ENCODE data around the gene GPC6.

GPC6 gene

DNA sequence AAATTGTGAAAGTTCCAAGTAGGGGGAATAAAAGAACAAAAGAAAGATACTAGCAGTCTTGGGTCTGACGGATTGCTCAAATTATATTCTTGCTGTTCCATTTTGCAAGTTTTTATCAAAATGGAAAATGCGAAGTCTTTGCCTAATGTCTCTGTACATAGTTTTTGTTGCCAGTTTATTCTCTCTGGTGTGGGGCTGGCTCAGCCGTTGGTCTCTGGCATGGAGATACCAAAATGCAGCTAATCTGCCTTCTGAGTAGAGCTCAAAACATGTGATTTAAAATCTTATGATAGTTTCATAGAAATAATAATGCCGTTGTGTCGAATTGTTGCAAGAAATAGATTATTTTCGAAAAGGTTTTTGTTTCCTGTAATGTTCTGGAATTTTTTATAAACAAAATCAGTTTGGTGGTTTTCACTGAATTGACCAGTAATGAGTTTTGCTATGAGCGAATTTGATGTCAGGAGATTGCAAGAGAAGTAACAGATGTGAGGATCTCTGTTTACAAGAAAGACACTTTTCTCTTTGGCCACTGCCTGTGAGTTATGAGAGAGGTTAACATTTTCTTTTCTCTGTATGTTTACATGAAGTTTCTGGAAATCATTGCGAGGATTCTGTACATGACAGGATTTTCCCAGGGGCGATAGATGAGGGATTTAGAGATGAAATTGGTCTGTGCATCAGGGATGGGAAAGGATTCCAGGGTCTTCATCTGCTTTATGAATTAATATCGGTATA, 1105.9 kb downstream of the GPC6 start:
- Histone ChIP-seq H3K4me2 (ENCODE audit: low read length) (no peak overlapping the region), H3K9ac (ENCODE audit: low read length) (no peak overlapping the region), H3K36me3 (ENCODE audit: control insufficient read depth in 1 of 2, insufficient read depth in 2 of 2, low read length in 2 of 2) (no peaks in the 10 kb centered on the region), H3K14ac (ENCODE audit: low read length) (no peak overlapping the region), H2BK5ac (ENCODE audit: low read depth, low read length, poor library complexity) (no peak overlapping the region), H3K18ac (ENCODE audit: low read length) (no peak overlapping the region), H3K9me3 (ENCODE audit: insufficient read depth, low read depth, low read length) (no peaks in the 10 kb centered on the region), H2AFZ (ENCODE audit: insufficient read depth, low read length, poor library complexity) (no peak overlapping the region), H3K4me1 (ENCODE audit: control insufficient read depth in 1 of 2, insufficient read depth in 2 of 2, low read length in 2 of 2) (peaks cover 8 to 13% of the 10 kb centered on the region in 2 experiments), H3K4ac (ENCODE audit: low read depth, low read length) (no peak overlapping the region), H3K4me3 (ENCODE audit: low read depth, low read length) (no peak overlapping the region), H3K27me3 (ENCODE audit: insufficient read depth, low read length) (no peaks in the 10 kb centered on the region), H3K79me1 (ENCODE audit: low read length) (peaks cover 11% of the 10 kb centered on the region), H4K12ac (ENCODE audit: low read depth, low read length) (no peak overlapping the region), H3K27ac (ENCODE audit: low read depth, low read length) (no peak overlapping the region), H4K91ac (ENCODE audit: low read depth, low read length) (no peak overlapping the region), H2AK5ac (ENCODE audit: low read length) (no peak overlapping the region), H4K8ac (ENCODE audit: low read depth, low read length) (no peak overlapping the region), H2BK120ac (ENCODE audit: insufficient read depth, low read length, poor library complexity) (no peak overlapping the region), H3K79me2 (ENCODE audit: control insufficient read depth, insufficient read depth, low read length, poor library complexity) (peaks cover 3% of the 10 kb centered on the region), H2BK12ac (ENCODE audit: low read length) (no peak overlapping the region), H3K23ac (ENCODE audit: low read length) (no peak overlapping the region)
- DNase-seq = no peak
- WGBS (ENCODE audit: extremely low coverage, insufficient coverage, insufficient read length) = 100% methylated on average over 1 of the region's 10 CpGs

DNA sequence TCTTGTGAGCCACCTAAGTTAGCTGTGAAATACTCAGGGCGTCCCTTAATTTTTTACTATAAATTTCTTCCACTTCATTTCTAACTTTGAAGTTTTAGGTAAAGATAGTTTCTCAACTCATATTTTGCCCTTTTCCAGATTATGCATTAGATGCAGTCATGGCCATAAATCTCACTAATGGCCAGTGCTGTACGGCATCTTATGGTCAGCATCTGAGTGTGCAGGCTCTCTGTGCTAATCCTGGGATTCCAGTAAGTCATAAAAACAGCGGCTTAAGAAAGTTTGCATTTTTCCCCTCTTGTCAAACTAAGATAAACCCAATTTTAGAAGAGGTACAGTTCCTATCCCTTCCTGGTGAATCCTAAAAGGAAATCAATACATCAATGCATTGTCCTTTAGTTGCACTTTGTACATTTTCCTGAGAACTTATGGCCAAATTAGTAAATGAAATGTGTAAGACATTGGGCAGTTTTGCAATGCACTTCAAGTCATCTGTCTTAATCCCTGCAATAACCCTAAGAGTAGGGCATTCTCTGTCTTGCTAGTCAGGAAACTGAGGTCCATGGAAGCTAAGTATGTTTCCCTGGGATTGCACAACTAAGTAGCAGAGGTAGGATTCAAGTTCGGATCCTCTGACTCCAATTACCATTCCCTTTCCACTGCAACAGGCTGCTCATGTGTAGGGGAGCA, 1106.7 kb downstream of the GPC6 start:
- Histone ChIP-seq H3K27ac (ENCODE audit: low read depth, low read length) (no peak overlapping the region), H3K36me3 (ENCODE audit: control insufficient read depth in 1 of 2, insufficient read depth in 2 of 2, low read length in 2 of 2) (no peaks in the 10 kb centered on the region), H2AK5ac (ENCODE audit: low read length) (no peak overlapping the region), H3K9me3 (ENCODE audit: insufficient read depth, low read depth, low read length) (no peaks in the 10 kb centered on the region), H3K27me3 (ENCODE audit: insufficient read depth, low read length) (no peaks in the 10 kb centered on the region), H2BK12ac (ENCODE audit: low read length) (no peak overlapping the region), H2BK120ac (ENCODE audit: insufficient read depth, low read length, poor library complexity) (no peak overlapping the region), H3K79me2 (ENCODE audit: control insufficient read depth, insufficient read depth, low read length, poor library complexity) (peaks cover 3% of the 10 kb centered on the region), H3K18ac (ENCODE audit: low read length) (no peak overlapping the region), H2BK5ac (ENCODE audit: low read depth, low read length, poor library complexity) (no peak overlapping the region), H3K79me1 (ENCODE audit: low read length) (peaks cover 4% of the 10 kb centered on the region), H3K4ac (ENCODE audit: low read depth, low read length) (no peak overlapping the region), H3K4me2 (ENCODE audit: low read length) (no peak overlapping the region), H2AFZ (ENCODE audit: insufficient read depth, low read length, poor library complexity) (no peak overlapping the region), H3K4me1 (ENCODE audit: control insufficient read depth in 1 of 2, insufficient read depth in 2 of 2, low read length in 2 of 2) (peaks cover 2 to 7% of the 10 kb centered on the region in 2 experiments), H3K9ac (ENCODE audit: low read length) (no peak overlapping the region), H3K14ac (ENCODE audit: low read length) (no peak overlapping the region), H3K23ac (ENCODE audit: low read length) (no peak overlapping the region), H3K4me3 (ENCODE audit: low read depth, low read length) (no peak overlapping the region), H4K91ac (ENCODE audit: low read depth, low read length) (no peak overlapping the region), H4K8ac (ENCODE audit: low read depth, low read length) (no peak overlapping the region), H4K12ac (ENCODE audit: low read depth, low read length) (no peak overlapping the region)
- WGBS (ENCODE audit: extremely low coverage, insufficient coverage, insufficient read length) = no CpG with 5 or more reads among the region's 4 CpGs
- no peak for DNase-seq

DNA sequence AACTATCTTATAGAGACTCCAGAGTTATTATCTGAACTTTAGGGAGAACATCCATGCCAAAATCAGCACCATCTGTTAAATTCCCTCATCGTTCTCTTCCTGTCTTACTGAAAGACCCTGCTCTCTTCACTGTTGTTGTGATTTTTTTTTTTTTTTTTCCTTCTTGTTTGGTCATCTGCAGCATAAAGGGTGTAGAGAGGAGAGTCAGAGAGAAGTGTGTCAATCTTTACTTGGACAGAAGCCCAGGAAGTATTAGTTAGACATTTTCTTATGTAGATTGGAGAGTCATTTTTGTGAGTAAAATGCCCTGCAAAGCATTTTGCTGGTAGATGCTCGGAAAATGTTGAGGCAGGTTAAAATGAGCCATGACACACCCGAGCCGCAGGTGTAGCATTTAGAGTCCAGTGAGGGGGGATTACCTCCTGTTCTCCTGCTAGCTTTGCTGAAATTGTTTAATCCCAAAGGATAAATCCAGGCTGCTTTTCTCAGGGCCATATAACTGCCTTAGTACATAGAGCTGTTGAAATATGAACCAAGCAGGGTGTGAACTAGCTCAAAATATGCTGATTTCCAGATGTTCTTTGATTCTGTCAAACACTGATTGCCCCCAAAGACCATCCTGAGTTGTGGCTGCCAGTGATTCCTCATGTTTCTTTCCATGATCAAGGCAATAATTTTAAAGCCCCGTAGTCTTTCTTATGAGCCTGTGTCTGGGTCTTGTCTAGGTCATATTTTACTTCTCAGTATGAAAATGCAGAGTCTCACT, 1109.3 kb downstream of the GPC6 start:
- no CpG with 5 or more reads among the region's 5 CpGs for WGBS (ENCODE audit: extremely low coverage, insufficient coverage, insufficient read length)
- Histone ChIP-seq H4K8ac (ENCODE audit: low read depth, low read length) (no peak overlapping the region), H3K36me3 (ENCODE audit: control insufficient read depth in 1 of 2, insufficient read depth in 2 of 2, low read length in 2 of 2) (no peaks in the 10 kb centered on the region), H2BK12ac (ENCODE audit: low read length) (no peak overlapping the region), H3K79me1 (ENCODE audit: low read length) (no peaks in the 10 kb centered on the region), H3K4me1 (ENCODE audit: control insufficient read depth in 1 of 2, insufficient read depth in 2 of 2, low read length in 2 of 2) (no peaks in the 10 kb centered on the region), H3K18ac (ENCODE audit: low read length) (no peak overlapping the region), H3K23ac (ENCODE audit: low read length) (no peak overlapping the region), H2AFZ (ENCODE audit: insufficient read depth, low read length, poor library complexity) (no peak overlapping the region), H3K4ac (ENCODE audit: low read depth, low read length) (no peak overlapping the region), H3K27me3 (ENCODE audit: insufficient read depth, low read length) (no peaks in the 10 kb centered on the region), H2BK5ac (ENCODE audit: low read depth, low read length, poor library complexity) (no peak overlapping the region), H3K4me2 (ENCODE audit: low read length) (no peak overlapping the region), H4K91ac (ENCODE audit: low read depth, low read length) (no peak overlapping the region), H2BK120ac (ENCODE audit: insufficient read depth, low read length, poor library complexity) (no peak overlapping the region), H4K12ac (ENCODE audit: low read depth, low read length) (no peak overlapping the region), H3K9me3 (ENCODE audit: insufficient read depth, low read depth, low read length) (no peaks in the 10 kb centered on the region), H3K79me2 (ENCODE audit: control insufficient read depth, insufficient read depth, low read length, poor library complexity) (no peaks in the 10 kb centered on the region), H3K27ac (ENCODE audit: low read depth, low read length) (no peak overlapping the region), H3K9ac (ENCODE audit: low read length) (no peak overlapping the region), H3K4me3 (ENCODE audit: low read depth, low read length) (no peak overlapping the region), H3K14ac (ENCODE audit: low read length) (no peak overlapping the region), H2AK5ac (ENCODE audit: low read length) (no peak overlapping the region)
- DNase-seq = no peak

DNA sequence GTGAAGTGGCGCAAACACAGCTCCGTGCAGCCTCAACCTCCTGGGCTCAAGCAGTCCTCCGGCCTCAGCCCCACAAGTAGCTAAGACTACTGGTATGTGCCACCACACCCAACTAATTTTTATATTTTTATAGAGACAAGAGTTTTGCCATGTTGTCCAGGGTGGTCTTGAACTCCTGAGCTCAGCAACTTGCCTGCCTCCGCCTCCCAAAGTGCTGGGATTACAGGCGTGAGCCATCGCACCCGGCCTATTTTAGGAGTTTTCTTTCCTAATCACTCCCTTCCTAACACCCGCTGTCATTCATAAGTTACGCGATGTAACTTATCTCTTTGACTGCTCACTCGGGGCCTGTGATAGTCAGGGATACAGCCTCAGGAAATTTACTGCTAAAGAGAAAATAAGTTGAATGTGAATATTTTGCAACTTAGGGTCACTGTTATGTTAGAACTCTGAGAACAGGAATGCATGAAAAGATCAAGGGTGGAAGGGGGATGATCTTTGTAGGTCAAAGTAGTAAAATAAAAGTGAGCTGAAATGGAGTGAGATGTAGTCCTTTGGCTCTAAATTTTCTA, 1112.6 kb downstream of the GPC6 start:
- Histone ChIP-seq H3K14ac (ENCODE audit: low read length) (no peak overlapping the region), H3K36me3 (ENCODE audit: control insufficient read depth in 1 of 2, insufficient read depth in 2 of 2, low read length in 2 of 2) (no peaks in the 10 kb centered on the region), H3K23ac (ENCODE audit: low read length) (no peak overlapping the region), H4K8ac (ENCODE audit: low read depth, low read length) (no peak overlapping the region), H3K9ac (ENCODE audit: low read length) (no peak overlapping the region), H3K4ac (ENCODE audit: low read depth, low read length) (no peak overlapping the region), H3K79me2 (ENCODE audit: control insufficient read depth, insufficient read depth, low read length, poor library complexity) (no peaks in the 10 kb centered on the region), H4K91ac (ENCODE audit: low read depth, low read length) (no peak overlapping the region), H2BK120ac (ENCODE audit: insufficient read depth, low read length, poor library complexity) (no peak overlapping the region), H3K9me3 (ENCODE audit: insufficient read depth, low read depth, low read length) (no peaks in the 10 kb centered on the region), H3K27ac (ENCODE audit: low read depth, low read length) (no peak overlapping the region), H3K27me3 (ENCODE audit: insufficient read depth, low read length) (no peaks in the 10 kb centered on the region), H2AK5ac (ENCODE audit: low read length) (no peak overlapping the region), H2AFZ (ENCODE audit: insufficient read depth, low read length, poor library complexity) (no peak overlapping the region), H3K79me1 (ENCODE audit: low read length) (peaks cover 2% of the 10 kb centered on the region), H3K4me2 (ENCODE audit: low read length) (no peak overlapping the region), H4K12ac (ENCODE audit: low read depth, low read length) (no peak overlapping the region), H3K4me3 (ENCODE audit: low read depth, low read length) (no peak overlapping the region), H3K4me1 (ENCODE audit: control insufficient read depth in 1 of 2, insufficient read depth in 2 of 2, low read length in 2 of 2) (no peaks in the 10 kb centered on the region), H3K18ac (ENCODE audit: low read length) (no peak overlapping the region), H2BK5ac (ENCODE audit: low read depth, low read length, poor library complexity) (no peak overlapping the region), H2BK12ac (ENCODE audit: low read length) (no peak overlapping the region)
- WGBS (ENCODE audit: extremely low coverage, insufficient coverage, insufficient read length) = no CpG with 5 or more reads among the region's 11 CpGs
- no peak for DNase-seq
